Muscle layer of colon (tissue), 2 donors: ENCODE results near the gene KLF16.

Experiments
- H3K27ac ChIP-seq: one replicate; pipeline ENCODE4 v1.7.0; 2013; ENCODE audit warnings: low read depth, mild to moderate bottlenecking, low read length, moderate library complexity
- H3K27me3 ChIP-seq, 2 donors: one replicate each; pipeline ENCODE4 v1.7.0; 2013; ENCODE audit warnings: low read length in 2 of 2, mild to moderate bottlenecking in 2 of 2; ENCODE audit not compliant: insufficient read depth in 2 of 2, control insufficient read depth in 1 of 2
- H3K36me3 ChIP-seq: one replicate; pipeline ENCODE4 v1.7.0; 2013; ENCODE audit warnings: mild to moderate bottlenecking, low read length; ENCODE audit not compliant: insufficient read depth
- H3K4me1 ChIP-seq: one replicate; pipeline ENCODE4 v1.7.0; 2013; ENCODE audit warnings: mild to moderate bottlenecking, low read length; ENCODE audit not compliant: insufficient read depth
- H3K4me3 ChIP-seq, 2 donors: one replicate each; pipeline ENCODE4 v1.7.0; 2013; ENCODE audit warnings: low read length in 2 of 2, low read depth in 1 of 2, mild to moderate bottlenecking in 1 of 2, moderate library complexity in 1 of 2
- H3K9ac ChIP-seq: one replicate; pipeline ENCODE4 v1.7.0; 2013; ENCODE audit warnings: low read length
- H3K9me3 ChIP-seq: one replicate; pipeline ENCODE4 v1.7.0; 2013; ENCODE audit warnings: mild to moderate bottlenecking, low read length
- donor health status: abdominal sarcoma.
- donor health status: Adenocarcinoma of cecum.

Gene KLF16

GRCh38 chr19:1843646-1844394 lies 19.6 kb downstream of the KLF16 start:
- H3K27ac ChIP-seq = no peak overlapping the region
- no peak overlapping the region for H3K9ac ChIP-seq
- no peaks in the 10 kb centered on the region for H3K36me3 ChIP-seq
- H3K27me3 ChIP-seq = no peaks in the 10 kb centered on the region
- H3K9me3 ChIP-seq = no peaks in the 10 kb centered on the region
- no peak overlapping the region for H3K4me3 ChIP-seq
- peaks cover 31% of the 10 kb centered on the region for H3K4me1 ChIP-seq

GRCh38 chr19:1843116-1843515 lies 20.3 kb downstream of the KLF16 start:
- Histone ChIP-seq H3K27me3 (no peaks in the 10 kb centered on the region), H3K36me3 (no peaks in the 10 kb centered on the region), H3K9me3 (no peaks in the 10 kb centered on the region), H3K4me3 (no peak overlapping the region), H3K27ac (no peak overlapping the region), H3K4me1 (peaks cover 31% of the 10 kb centered on the region), H3K9ac (no peak overlapping the region)

GRCh38 chr19:1841209-1841924 lies 22.0 kb downstream of the KLF16 start:
- H3K36me3 ChIP-seq = no peaks in the 10 kb centered on the region
- H3K9me3 ChIP-seq = no peaks in the 10 kb centered on the region
- no peaks in the 10 kb centered on the region for H3K27me3 ChIP-seq
- no peak overlapping the region for H3K27ac ChIP-seq
- no peak overlapping the region for H3K4me3 ChIP-seq
- peaks cover 18% of the 10 kb centered on the region for H3K4me1 ChIP-seq
- H3K9ac ChIP-seq = no peak overlapping the region

GRCh38 chr19:1840541-1841115 lies 22.8 kb downstream of the KLF16 start:
- Histone ChIP-seq H3K4me3 (no peak overlapping the region), H3K9me3 (no peaks in the 10 kb centered on the region), H3K27me3 (no peaks in the 10 kb centered on the region), H3K9ac (no peak overlapping the region), H3K27ac (no peak overlapping the region), H3K36me3 (no peaks in the 10 kb centered on the region), H3K4me1 (peaks cover 11% of the 10 kb centered on the region)

- no peaks in the 10 kb centered on the region for H3K27me3 ChIP-seq
- no peaks in the 10 kb centered on the region for H3K36me3 ChIP-seq
- no peaks in the 10 kb centered on the region for H3K9me3 ChIP-seq
- H3K27ac ChIP-seq = no peak overlapping the region
- peaks cover 3% of the 10 kb centered on the region for H3K4me1 ChIP-seq
- H3K4me3 ChIP-seq = no peak overlapping the region
- no peak overlapping the region for H3K9ac ChIP-seq
These were observed 23.5 kb downstream of the KLF16 start for GRCh38 chr19:1839658-1840540.

- H3K36me3 ChIP-seq = no peaks in the 10 kb centered on the region
- no peak overlapping the region for H3K27ac ChIP-seq
- no peaks in the 10 kb centered on the region for H3K4me1 ChIP-seq
- H3K27me3 ChIP-seq = no peaks in the 10 kb centered on the region
- H3K4me3 ChIP-seq = no peak overlapping the region
- no peak overlapping the region for H3K9ac ChIP-seq
- H3K9me3 ChIP-seq = no peaks in the 10 kb centered on the region
These were observed 25.7 kb downstream of the KLF16 start for GRCh38 chr19:1837625-1838105.

GRCh38 chr19:1837222-1837565 lies 26.2 kb downstream of the KLF16 start:
- no peaks in the 10 kb centered on the region for H3K9me3 ChIP-seq
- no peaks in the 10 kb centered on the region for H3K36me3 ChIP-seq
- H3K27me3 ChIP-seq = no peaks in the 10 kb centered on the region
- no peak overlapping the region for H3K27ac ChIP-seq
- no peak overlapping the region for H3K4me3 ChIP-seq
- no peaks in the 10 kb centered on the region for H3K4me1 ChIP-seq
- H3K9ac ChIP-seq = no peak overlapping the region

GRCh38 chr19:1836458-1837221 lies 26.7 kb downstream of the KLF16 start:
- Histone ChIP-seq H3K4me1 (no peaks in the 10 kb centered on the region), H3K27ac (no peak overlapping the region), H3K27me3 (no peaks in the 10 kb centered on the region), H3K36me3 (no peaks in the 10 kb centered on the region), H3K4me3 (no peak overlapping the region), H3K9me3 (no peaks in the 10 kb centered on the region), H3K9ac (no peak overlapping the region)

- no peak overlapping the region for H3K9ac ChIP-seq
- no peaks in the 10 kb centered on the region for H3K36me3 ChIP-seq
- peaks cover 8% of the 10 kb centered on the region for H3K4me1 ChIP-seq
- no peak overlapping the region for H3K4me3 ChIP-seq
- H3K27ac ChIP-seq = no peak overlapping the region
- no peaks in the 10 kb centered on the region for H3K27me3 ChIP-seq
- H3K9me3 ChIP-seq = no peaks in the 10 kb centered on the region
These were observed 29.8 kb downstream of the KLF16 start for GRCh38 chr19:1833540-1833939.

GRCh38 chr19:1832046-1832663 lies 31.2 kb downstream of the KLF16 start:
- H3K9ac ChIP-seq = no peak overlapping the region
- H3K36me3 ChIP-seq = no peaks in the 10 kb centered on the region
- H3K9me3 ChIP-seq = no peaks in the 10 kb centered on the region
- H3K27me3 ChIP-seq = no peaks in the 10 kb centered on the region
- H3K4me1 ChIP-seq = peaks cover 8% of the 10 kb centered on the region
- no peak overlapping the region for H3K4me3 ChIP-seq
- H3K27ac ChIP-seq = no peak overlapping the region
